GM12878 (cell line): ENCODE data around the gene TMC2.

Experiments used
- BRCA1 ChIP-seq: IDR thresholded peaks from 2 replicates; pipeline ENCODE4 v1.6.1; 2011; ENCODE audit warnings: low read depth, low read length, improper control_type of control experiment
- NR2C2 ChIP-seq: IDR thresholded peaks from 2 replicates; pipeline ENCODE4 v1.6.1; 2011; ENCODE audit warnings: borderline replicate concordance, low read depth; ENCODE audit not compliant: control insufficient read depth, insufficient read length
- POLR2A ChIP-seq: IDR thresholded peaks from 2 replicates; pipeline ENCODE4 v1.6.1; 2011; ENCODE audit warnings: low read depth, mild to moderate bottlenecking, low read length
- SREBF2 ChIP-seq: IDR thresholded peaks from 2 replicates; pipeline ENCODE4 v1.6.1; 2012; ENCODE audit warnings: mild to moderate bottlenecking, low read length
- ZNF274 ChIP-seq: IDR thresholded peaks from one replicate; pipeline ENCODE4 v1.8.0; 2011; ENCODE audit not compliant: insufficient read length, insufficient read depth
- TF ChIP-seq, protein P1 (sequence below), 3 experiments: IDR thresholded peaks in 2 of 3; conservative IDR thresholded peaks in 1 of 3; 2 replicates each; pipeline ENCODE4 v1.5.1; 2011; ENCODE audit warnings: low read depth in 3 of 3, low read length in 3 of 3, mild to moderate bottlenecking in 3 of 3, control low read depth in 2 of 3, moderate library complexity in 2 of 3, inconsistent platforms in 1 of 3, mixed read lengths in 1 of 3; ENCODE audit not compliant: control insufficient read depth in 2 of 3, insufficient read depth in 1 of 3; ENCODE audit errors: extremely low read depth in 1 of 3

DNA sequence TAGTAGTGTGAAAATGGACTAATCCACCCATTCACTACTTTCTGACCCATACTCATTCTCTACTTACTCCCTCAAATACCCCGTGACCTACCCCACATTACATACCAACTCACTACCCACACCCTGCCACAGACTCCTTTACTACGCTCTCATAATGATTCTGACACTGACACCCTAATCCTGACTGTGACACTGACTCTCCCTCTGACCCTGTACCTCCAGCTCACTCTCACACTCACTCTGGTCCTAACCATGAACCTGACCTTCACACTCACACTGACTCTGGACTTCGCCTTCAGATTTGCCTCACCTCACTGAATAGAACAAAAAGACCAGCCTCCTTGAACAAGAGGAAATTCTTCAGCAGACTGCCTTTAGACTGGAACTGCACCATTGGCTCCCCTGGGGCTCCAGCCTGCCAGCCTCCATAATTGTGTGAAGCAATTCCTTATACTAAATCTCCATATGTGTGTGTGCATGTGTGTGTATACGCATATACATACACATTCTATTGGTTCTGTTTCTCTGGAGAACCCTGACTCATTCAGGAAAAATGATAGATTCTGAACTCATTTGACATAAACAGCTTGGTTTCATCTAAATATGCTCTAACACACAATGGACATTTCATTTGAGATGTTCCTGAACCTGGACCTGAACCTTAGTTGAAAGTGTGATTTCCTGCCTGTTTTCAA is 17.1 kb upstream of the TMC2 start:
- TF ChIP-seq POLR2A (no peak), ZNF274 (no peak), SREBF2 (no peak), NR2C2 (no peak), BRCA1 (no peak)
- TF ChIP-seq, protein P1, sequence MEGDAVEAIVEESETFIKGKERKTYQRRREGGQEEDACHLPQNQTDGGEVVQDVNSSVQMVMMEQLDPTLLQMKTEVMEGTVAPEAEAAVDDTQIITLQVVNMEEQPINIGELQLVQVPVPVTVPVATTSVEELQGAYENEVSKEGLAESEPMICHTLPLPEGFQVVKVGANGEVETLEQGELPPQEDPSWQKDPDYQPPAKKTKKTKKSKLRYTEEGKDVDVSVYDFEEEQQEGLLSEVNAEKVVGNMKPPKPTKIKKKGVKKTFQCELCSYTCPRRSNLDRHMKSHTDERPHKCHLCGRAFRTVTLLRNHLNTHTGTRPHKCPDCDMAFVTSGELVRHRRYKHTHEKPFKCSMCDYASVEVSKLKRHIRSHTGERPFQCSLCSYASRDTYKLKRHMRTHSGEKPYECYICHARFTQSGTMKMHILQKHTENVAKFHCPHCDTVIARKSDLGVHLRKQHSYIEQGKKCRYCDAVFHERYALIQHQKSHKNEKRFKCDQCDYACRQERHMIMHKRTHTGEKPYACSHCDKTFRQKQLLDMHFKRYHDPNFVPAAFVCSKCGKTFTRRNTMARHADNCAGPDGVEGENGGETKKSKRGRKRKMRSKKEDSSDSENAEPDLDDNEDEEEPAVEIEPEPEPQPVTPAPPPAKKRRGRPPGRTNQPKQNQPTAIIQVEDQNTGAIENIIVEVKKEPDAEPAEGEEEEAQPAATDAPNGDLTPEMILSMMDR (IDR thresholded peaks at IDR 0.05 in 2 of 3, conservative IDR thresholded peaks at IDR 0.05 in 1 of 3; ENCODE audit: control insufficient read depth in 2 of 3, extremely low read depth in 1 of 3, insufficient read depth in 1 of 3, low read depth in 3 of 3, low read length in 3 of 3) = no peak
